HAP-1 (cell line): Measurements from ENCODE around the gene LRRC37A2.
"Not testable (repeated sequence)": the region's sequence is repeated elsewhere in the genome, so short reads cannot be mapped to it uniquely, and the experiment has no call there.

Experiments used
- DNase-seq, 2 experiments: peaks; one replicate each; pipeline ENCODE4 v3.0.0-alpha.2; 2016 to 2020; ENCODE audit warnings: low spot score in 2 of 2
- H3K27me3 ChIP-seq: fragments of 250-450 bp; sonication (Bioruptor Pico); 2 replicates; pipeline ENCODE4 v1.5.1; 2020; ENCODE audit warnings: low read depth, mild to moderate bottlenecking, moderate library complexity
- H3K36me3 ChIP-seq: fragments of 250-450 bp; sonication (Bioruptor Pico); replicated peaks from 2 replicates; pipeline ENCODE4 v1.5.1; 2020; ENCODE audit warnings: mild to moderate bottlenecking
- H3K4me1 ChIP-seq: fragments of 250-450 bp; sonication (Bioruptor Pico); 2 replicates; pipeline ENCODE4 v1.5.1; 2020; ENCODE audit warnings: mild to moderate bottlenecking
- H3K4me3 ChIP-seq: fragments of 250-450 bp; sonication (Bioruptor Pico); 2 replicates; pipeline ENCODE4 v1.5.1; 2020; ENCODE audit warnings: mild to moderate bottlenecking, moderate library complexity
- H3K9me3 ChIP-seq: fragments of 250-450 bp; sonication (Bioruptor Pico); 2 replicates; pipeline ENCODE4 v1.5.1; 2020; ENCODE audit warnings: mild to moderate bottlenecking, moderate library complexity
- in situ Hi-C: fragments of 300-500 bp; cut with MboI; formaldehyde crosslinking; loops from 3 replicates; pipeline ENCODE4 v1.14.3; 2020; ENCODE audit warnings: low sequenced_read_pairs, inconsistent platforms, mixed read lengths

Gene LRRC37A2

DNA sequence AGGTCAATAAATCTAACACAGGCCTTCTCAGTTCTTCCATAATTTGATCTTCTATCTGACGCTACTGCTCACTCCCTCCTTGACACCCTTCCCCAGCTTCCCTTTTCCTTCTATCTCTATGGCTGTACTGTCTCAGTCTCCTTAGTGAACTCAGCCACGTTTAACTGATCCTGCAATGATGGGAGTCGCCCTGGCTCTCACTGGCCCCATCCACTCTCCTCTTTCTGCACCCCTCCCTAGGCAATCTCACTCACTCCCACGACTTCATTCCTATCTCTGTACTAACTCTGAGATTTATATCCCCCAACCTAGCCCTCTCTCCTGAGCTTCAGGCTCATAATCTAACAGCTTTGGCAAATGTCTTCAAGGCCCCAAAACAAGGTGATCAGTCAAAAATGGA lies 59.5 kb downstream of the LRRC37A2 start:
- H3K9me3 ChIP-seq, H3K4me1 ChIP-seq, H3K4me3 ChIP-seq, H3K27me3 ChIP-seq, in situ Hi-C loops, DNase-seq, H3K36me3 ChIP-seq: not testable (repeated sequence)

DNA sequence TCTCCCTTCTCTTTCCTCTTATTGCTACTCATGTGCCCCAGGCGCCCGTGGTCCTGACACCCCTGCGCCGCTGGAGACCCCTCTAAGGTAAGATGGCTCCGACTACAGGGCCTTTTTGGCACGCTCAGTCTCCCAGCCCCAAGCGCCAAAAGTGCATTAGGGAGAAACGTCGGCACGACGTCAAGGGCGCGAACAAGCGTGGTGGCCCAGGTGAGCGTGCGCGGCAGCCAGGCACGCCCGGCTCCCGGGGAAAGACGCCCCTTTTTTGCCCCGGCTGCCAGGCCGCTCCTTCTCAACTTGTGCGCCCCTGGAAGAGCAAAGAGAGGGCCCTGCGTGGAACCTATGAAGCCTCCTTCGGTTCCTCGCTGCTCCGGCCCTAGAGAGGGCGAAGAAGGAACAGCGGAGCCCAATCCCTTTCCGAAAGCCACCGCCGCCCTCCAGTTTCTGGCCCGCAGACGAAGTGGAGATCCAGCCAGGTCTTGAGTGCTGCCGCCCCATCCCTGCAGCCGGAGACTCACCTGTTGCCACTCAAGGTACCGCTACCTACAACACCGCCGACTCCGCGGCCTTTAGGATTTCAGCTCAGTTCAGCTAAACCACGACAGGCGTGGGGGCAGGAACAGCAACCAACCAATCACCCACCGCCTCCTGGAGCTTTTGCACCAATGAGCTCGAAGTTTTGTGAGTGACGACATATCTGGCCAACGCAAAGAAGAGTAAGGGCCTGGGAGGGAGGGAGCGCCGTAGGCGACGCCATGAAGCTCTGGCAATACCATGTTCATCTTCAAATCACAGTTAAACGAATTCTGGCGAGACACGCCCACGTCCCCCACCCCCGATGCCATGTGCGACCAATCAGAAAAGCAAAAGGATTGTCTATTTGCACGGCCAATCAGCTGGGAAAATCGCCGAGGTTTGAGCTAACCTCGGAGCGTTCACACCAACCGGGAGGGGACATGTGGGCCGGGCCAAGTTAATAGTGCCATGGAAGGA lies 67.1 kb downstream of the LRRC37A2 start, which contains the start of gene ARL17A:
TSS of gene ARL17A (minus strand) at position 609 of the 993 bp plus-strand sequence. CDS start 3,369 bp downstream, outside the sequence.
- H3K4me3 ChIP-seq, in situ Hi-C loops, H3K36me3 ChIP-seq, H3K27me3 ChIP-seq, H3K4me1 ChIP-seq, H3K9me3 ChIP-seq: not testable (repeated sequence)
- DNase-seq: peak in 1 of 2 experiments; percentile 86

DNA sequence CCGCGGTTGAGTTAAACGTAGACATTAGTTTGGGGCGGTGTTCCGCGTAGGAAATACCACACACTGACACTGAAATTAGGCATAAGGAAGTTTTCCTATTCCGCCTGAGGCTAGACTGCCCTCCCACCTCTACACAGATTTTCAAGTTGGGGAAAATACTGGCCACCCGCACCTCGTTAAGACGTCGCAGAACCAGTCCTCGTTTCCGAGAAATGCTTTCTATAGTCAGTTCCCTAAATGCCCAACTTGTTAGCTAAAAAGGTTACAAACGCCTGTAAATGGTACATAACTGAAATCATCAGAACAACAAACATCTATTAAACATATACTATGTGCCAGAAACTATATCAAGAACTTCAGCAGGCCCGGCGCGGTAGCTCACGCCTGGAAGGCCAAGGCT lies 67.8 kb downstream of the LRRC37A2 start:
- in situ Hi-C loops: not testable (repeated sequence)

DNA sequence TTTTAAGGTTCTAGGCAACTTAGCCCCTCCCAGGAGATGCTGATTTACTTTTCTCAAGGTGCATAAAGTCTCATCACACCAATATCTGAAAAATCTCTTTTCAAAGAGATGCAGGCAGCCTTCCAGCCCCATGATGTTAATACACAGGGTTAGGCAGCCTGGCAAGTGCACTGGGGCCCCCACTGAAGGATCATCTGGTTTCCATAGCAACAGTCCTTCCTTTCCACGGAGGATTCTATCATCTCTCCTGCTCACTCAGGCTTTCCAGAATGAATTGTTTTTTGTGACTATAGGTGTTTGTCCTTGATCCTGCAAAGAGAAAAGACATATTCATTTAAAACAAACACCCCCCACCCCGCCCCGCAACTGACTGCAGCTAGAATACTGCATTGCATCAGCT lies 73.2 kb downstream of the LRRC37A2 start:
- H3K9me3 ChIP-seq, H3K27me3 ChIP-seq, in situ Hi-C loops, DNase-seq, H3K4me1 ChIP-seq, H3K4me3 ChIP-seq, H3K36me3 ChIP-seq: not testable (repeated sequence)

More for the DNA sequence above, 67.8 kb downstream of the LRRC37A2 start:
- not testable (repeated sequence) for H3K4me3 ChIP-seq, H3K9me3 ChIP-seq, H3K27me3 ChIP-seq, H3K4me1 ChIP-seq, DNase-seq, H3K36me3 ChIP-seq

DNA sequence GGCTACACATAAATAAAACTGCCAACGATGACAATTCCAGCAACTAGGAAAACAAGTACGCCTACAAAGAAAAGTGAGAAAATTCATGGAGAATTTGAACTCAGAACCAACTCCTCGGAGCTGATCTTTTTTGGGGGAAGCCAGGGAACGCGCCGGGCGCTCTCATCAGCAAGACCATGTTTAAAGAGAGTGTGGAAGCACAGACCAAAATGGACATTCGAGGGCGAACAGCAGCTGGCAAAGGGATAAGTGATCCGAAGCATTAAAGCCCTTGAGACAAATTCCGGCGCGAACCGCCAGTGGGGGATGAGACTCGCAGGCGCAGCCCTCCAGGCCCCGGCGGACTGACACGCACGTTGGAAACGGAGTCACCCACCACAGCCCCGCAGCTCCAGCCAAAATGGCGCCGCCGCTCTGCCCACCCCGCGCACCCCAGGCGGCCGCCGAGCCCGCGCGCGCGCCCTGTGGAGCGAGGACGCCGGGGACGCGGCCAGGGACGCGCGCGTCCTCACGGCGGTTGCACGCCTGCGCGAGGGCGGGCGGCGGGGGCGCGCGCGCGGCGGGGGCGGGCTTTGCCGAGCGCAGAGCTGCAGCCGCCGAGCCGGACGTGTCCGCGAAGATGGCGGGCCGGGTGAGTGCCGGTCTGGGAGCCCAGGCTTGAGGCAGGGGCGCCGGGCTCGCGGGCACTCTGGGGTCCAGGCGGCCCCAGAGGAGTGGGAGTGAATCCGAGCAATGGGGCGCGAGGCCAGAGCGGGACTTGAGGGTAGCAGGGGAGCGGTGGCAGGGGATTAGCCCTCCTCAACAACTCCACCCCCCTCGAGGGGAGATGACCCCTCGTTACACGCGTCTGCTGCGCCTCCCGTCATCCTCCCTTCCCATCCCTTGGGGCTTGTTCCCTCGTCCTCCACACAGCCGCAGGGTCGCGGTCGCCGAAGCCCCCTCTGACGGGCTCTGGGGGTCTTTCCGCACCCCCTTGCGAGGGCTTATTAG lies 78.2 kb downstream of the LRRC37A2 start, which contains the start of gene NSF:
TSS of gene NSF (plus strand) at position 513 of the 990 bp plus-strand sequence. CDS start at position 620, 107 bp downstream.
- DNase-seq, H3K36me3 ChIP-seq, H3K4me1 ChIP-seq, in situ Hi-C loops, H3K9me3 ChIP-seq, H3K4me3 ChIP-seq, H3K27me3 ChIP-seq: not testable (repeated sequence)

DNA sequence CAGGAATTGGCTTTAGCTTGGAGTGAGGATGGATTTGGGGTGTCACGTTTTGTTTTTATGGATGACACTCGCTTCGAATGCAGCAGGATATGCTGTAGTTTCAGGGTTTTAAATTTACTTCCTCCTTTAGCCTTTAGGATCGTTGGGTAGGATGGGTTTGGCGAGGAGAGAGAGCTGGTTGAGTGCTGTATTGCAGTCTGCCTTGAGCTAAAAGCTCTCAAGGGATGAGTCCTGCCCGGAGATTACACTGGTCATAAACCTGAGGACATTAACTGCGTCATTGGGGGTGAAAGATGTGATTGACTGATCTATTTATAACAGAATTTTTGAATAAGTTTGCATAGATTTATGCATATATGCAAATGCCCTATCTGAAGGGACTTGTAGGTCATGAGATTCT lies 79.1 kb downstream of the LRRC37A2 start:
- H3K9me3 ChIP-seq, H3K36me3 ChIP-seq, H3K4me1 ChIP-seq, DNase-seq, H3K4me3 ChIP-seq, in situ Hi-C loops, H3K27me3 ChIP-seq: not testable (repeated sequence)

DNA sequence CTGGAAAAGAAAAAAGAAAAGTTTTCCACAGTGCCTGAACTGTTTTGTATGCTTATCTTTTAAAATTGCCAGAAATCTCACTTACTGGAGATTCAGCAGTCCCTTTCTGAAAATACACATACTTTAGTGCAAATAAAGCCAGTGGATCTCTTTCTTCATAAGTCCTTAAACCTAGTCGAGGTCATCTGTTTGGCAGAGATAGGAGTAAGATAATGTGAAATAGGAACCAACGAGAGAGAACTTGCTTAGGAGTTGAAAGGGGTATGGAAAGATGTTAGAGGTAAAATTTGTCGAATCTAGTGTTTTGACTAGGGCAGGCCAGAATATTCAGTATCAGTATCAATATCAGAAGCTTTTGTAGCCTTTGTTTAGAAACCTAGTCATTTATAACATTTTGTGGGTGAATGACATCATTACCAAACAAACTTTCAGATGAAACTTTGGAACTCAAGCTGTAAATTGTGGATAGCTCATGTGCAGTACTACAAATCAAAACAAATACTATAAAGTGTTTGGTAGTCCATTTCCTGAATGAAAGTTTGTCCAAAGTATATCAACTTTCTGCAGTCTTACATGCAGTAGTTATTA lies 86.2 kb downstream of the LRRC37A2 start:
- H3K4me1 ChIP-seq, in situ Hi-C loops, H3K9me3 ChIP-seq, H3K36me3 ChIP-seq, H3K4me3 ChIP-seq, H3K27me3 ChIP-seq, DNase-seq: not testable (repeated sequence)

DNA sequence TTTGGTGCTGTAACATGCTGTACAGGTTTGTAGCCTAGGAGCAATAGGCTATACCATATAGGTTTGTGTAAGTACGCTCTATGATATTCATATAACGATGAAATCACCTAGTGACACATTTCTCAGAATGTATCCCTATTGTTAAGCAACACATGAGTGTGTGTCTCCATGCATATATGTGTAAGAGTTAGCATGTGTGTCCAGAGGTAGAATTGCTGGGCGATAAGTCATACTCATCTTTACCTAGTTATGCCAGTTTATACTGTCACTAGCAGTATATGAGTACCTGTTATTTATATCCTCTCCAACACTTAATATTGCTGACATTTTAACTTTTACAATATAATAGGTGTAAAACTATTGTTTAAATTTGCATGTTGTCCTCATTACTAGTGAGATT lies 88.5 kb downstream of the LRRC37A2 start:
- H3K36me3 ChIP-seq, in situ Hi-C loops, H3K4me1 ChIP-seq, H3K27me3 ChIP-seq, H3K9me3 ChIP-seq, H3K4me3 ChIP-seq, DNase-seq: not testable (repeated sequence)

DNA sequence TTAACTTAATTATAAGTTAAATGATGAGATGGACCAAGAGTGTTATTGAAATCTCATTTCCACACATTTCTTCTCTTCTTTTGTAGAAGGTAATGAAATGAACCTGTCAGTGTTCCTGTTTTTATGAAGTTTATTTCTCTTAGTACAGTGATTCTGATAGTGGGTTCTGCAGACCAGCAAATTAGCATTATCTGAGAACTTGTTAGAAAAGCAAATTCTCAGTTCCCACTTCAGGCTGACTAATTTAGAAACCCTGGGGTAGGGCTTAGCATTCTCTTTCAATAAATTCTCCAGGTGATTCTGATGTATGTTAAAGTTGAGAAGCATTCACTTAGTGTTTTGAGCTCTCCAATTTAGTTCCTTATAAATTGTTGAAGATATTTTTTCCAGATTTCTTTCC lies 90.9 kb downstream of the LRRC37A2 start:
- in situ Hi-C loops: not testable (repeated sequence)

More for the DNA sequence above, 90.9 kb downstream of the LRRC37A2 start:
- not testable (repeated sequence) for H3K27me3 ChIP-seq, H3K36me3 ChIP-seq, DNase-seq, H3K4me3 ChIP-seq, H3K9me3 ChIP-seq, H3K4me1 ChIP-seq
